H9 (cell line): ENCODE measurements around the gene METTL16. TPM values are rescaled to one million over a fixed set of nuclear protein-coding genes. Genes with fewer than 3 reads are reported as not detected.
A peak's percentile ranks its signal among the peaks of the same experiment; 100 is the strongest.

Experiments used
- DNase-seq: peaks from one replicate; pipeline ENCODE4 v3.0.0-alpha.2; 2017
- H2AFZ ChIP-seq: one replicate; pipeline ENCODE4 v1.6.1; 2013; ENCODE audit warnings: mild to moderate bottlenecking, low read length, control low read depth, moderate library complexity
- H2AK5ac ChIP-seq: 2 replicates; pipeline ENCODE4 v1.6.1; 2013; ENCODE audit warnings: low read length, control low read depth, mixed read lengths; ENCODE audit not compliant: insufficient read length
- H2BK120ac ChIP-seq: one replicate; pipeline ENCODE4 v1.6.1; 2013; ENCODE audit warnings: low read depth, mild to moderate bottlenecking, low read length, control low read depth, inconsistent platforms; ENCODE audit not compliant: poor library complexity, severe bottlenecking
- H2BK12ac ChIP-seq: 2 replicates; pipeline ENCODE4 v1.6.1; 2013; ENCODE audit warnings: low read length, control low read depth, mixed read lengths, low read depth; ENCODE audit not compliant: insufficient read length
- H2BK15ac ChIP-seq: 2 replicates; pipeline ENCODE4 v1.6.1; 2013; ENCODE audit warnings: low read depth, low read length, control low read depth
- H2BK20ac ChIP-seq: one replicate; pipeline ENCODE4 v1.6.1; 2013; ENCODE audit warnings: low read depth, mild to moderate bottlenecking, low read length, control low read depth, inconsistent platforms; ENCODE audit not compliant: poor library complexity, severe bottlenecking
- H2BK5ac ChIP-seq: 2 replicates; pipeline ENCODE4 v1.6.1; 2013; ENCODE audit warnings: low read length, control low read depth, mixed read lengths; ENCODE audit not compliant: insufficient read length
- H3K14ac ChIP-seq: 2 replicates; pipeline ENCODE4 v1.6.1; 2013; ENCODE audit warnings: low read length, control low read depth; ENCODE audit not compliant: insufficient read depth
- H3K18ac ChIP-seq: 2 replicates; pipeline ENCODE4 v1.6.1; 2013; ENCODE audit warnings: low read depth, mild to moderate bottlenecking, mixed read lengths, low read length, control low read depth; ENCODE audit not compliant: insufficient read length
- H3K23ac ChIP-seq: 2 replicates; pipeline ENCODE4 v1.6.1; 2013; ENCODE audit warnings: low read length, control low read depth, mixed read lengths, low read depth; ENCODE audit not compliant: insufficient read length
- H3K23me2 ChIP-seq: 2 replicates; pipeline ENCODE4 v1.6.1; 2013; ENCODE audit warnings: low read depth, mild to moderate bottlenecking, mixed read lengths, low read length, control low read depth; ENCODE audit not compliant: insufficient read length, poor library complexity, severe bottlenecking
- H3K27ac ChIP-seq: 2 replicates; pipeline ENCODE4 v1.5.1; 2013; ENCODE audit warnings: low read length, control low read depth, mixed read lengths, low read depth; ENCODE audit not compliant: insufficient read length
- H3K27me3 ChIP-seq: 2 replicates; pipeline ENCODE4 v1.6.1; 2013; ENCODE audit warnings: low read length, control low read depth, inconsistent platforms; ENCODE audit not compliant: insufficient read depth
- H3K4ac ChIP-seq: 2 replicates; pipeline ENCODE4 v1.6.1; 2013; ENCODE audit warnings: low read depth, mild to moderate bottlenecking, control low read depth, inconsistent platforms, low read length, moderate library complexity
- H3K4me1 ChIP-seq: 2 replicates; pipeline ENCODE4 v1.6.1; 2013; ENCODE audit warnings: low read length, control low read depth, inconsistent platforms; ENCODE audit not compliant: insufficient read depth
- H3K4me2 ChIP-seq: 2 replicates; pipeline ENCODE4 v1.6.1; 2013; ENCODE audit warnings: low read length, control low read depth, mixed read lengths; ENCODE audit not compliant: insufficient read length, insufficient read depth
- H3K56ac ChIP-seq: 2 replicates; pipeline ENCODE4 v1.6.1; 2013; ENCODE audit warnings: low read depth, mild to moderate bottlenecking, mixed read lengths, low read length, control low read depth; ENCODE audit not compliant: insufficient read length
- H3K79me1 ChIP-seq: 2 replicates; pipeline ENCODE4 v1.6.1; 2013; ENCODE audit warnings: low read depth, mild to moderate bottlenecking, moderate library complexity, low read length, control low read depth, inconsistent platforms; ENCODE audit not compliant: insufficient read depth, poor library complexity, severe bottlenecking
- H3K79me2 ChIP-seq: 2 replicates; pipeline ENCODE4 v1.6.1; 2013; ENCODE audit warnings: low read length, control low read depth, inconsistent platforms; ENCODE audit not compliant: insufficient read depth
- H3K9ac ChIP-seq: 2 replicates; pipeline ENCODE4 v1.6.1; 2013; ENCODE audit warnings: low read length, control low read depth, mixed read lengths; ENCODE audit not compliant: insufficient read length; ENCODE audit errors: extremely low read depth
- H3K9me3 ChIP-seq: one replicate; pipeline ENCODE4 v1.6.1; 2013; ENCODE audit warnings: low read depth, low read length, inconsistent platforms; ENCODE audit not compliant: control insufficient read depth
- H3T11ph ChIP-seq: one replicate; pipeline ENCODE4 v1.6.1; 2013; ENCODE audit warnings: mild to moderate bottlenecking, low read length, control low read depth, inconsistent platforms
- H4K20me1 ChIP-seq: one replicate; pipeline ENCODE4 v1.6.1; 2013; ENCODE audit not compliant: control insufficient read depth, insufficient read length, insufficient read depth
- H4K5ac ChIP-seq: 2 replicates; pipeline ENCODE4 v1.6.1; 2013; ENCODE audit warnings: low read depth, mild to moderate bottlenecking, mixed read lengths, low read length, control low read depth; ENCODE audit not compliant: insufficient read length
- H4K8ac ChIP-seq: replicated peaks from 2 replicates; pipeline ENCODE4 v1.6.1; 2013; ENCODE audit warnings: low read length, control low read depth, mixed read lengths, low read depth; ENCODE audit not compliant: insufficient read length
- H4K91ac ChIP-seq: 2 replicates; pipeline ENCODE4 v1.6.1; 2013; ENCODE audit warnings: low read depth, mild to moderate bottlenecking, moderate library complexity, mixed read lengths, low read length, control low read depth; ENCODE audit not compliant: insufficient read length
- H3K27ac Mint-ChIP-seq, 3 experiments: 2 replicates in 2 of 3; 3 replicates in 1 of 3; pipeline ENCODE4 v1.8.0; 2020 to 2021; ENCODE audit warnings: mixed read lengths in 3 of 3, mild to moderate bottlenecking in 1 of 3, moderate library complexity in 1 of 3
- H3K27me3 Mint-ChIP-seq: 2 replicates; pipeline ENCODE4 v1.8.0; 2021; ENCODE audit warnings: low read depth, mild to moderate bottlenecking, moderate library complexity, mixed read lengths
- H3K36me3 Mint-ChIP-seq, 3 experiments: 2 replicates in 2 of 3; 3 replicates in 1 of 3; pipeline ENCODE4 v1.8.0; 2020 to 2021; ENCODE audit warnings: low read depth in 3 of 3, mixed read lengths in 3 of 3; ENCODE audit not compliant: insufficient read depth in 1 of 3
- H3K4me1 Mint-ChIP-seq, 2 experiments: 2 replicates each; pipeline ENCODE4 v1.8.0; 2020; ENCODE audit warnings: mixed read lengths in 2 of 2
- H3K4me3 Mint-ChIP-seq, 2 experiments: 2 replicates in 1 of 2; 3 replicates in 1 of 2; pipeline ENCODE4 v1.8.0; 2020 to 2021; ENCODE audit warnings: mild to moderate bottlenecking in 2 of 2, mixed read lengths in 2 of 2, moderate library complexity in 1 of 2
- H3K9me3 Mint-ChIP-seq, 2 experiments: 2 replicates in 1 of 2; 3 replicates in 1 of 2; pipeline ENCODE4 v1.8.0; 2020; ENCODE audit warnings: mild to moderate bottlenecking in 2 of 2, mixed read lengths in 2 of 2, moderate library complexity in 1 of 2
- WGBS: extraction: QIAGEN DNeasy Blood & Tissue Kit; methylation state at CpG from one replicate; pipeline ENCODE4 v1.1.7; 2013; ENCODE audit warnings: missing lambda C conversion rate, low lambda C conversion rate, mixed read lengths; ENCODE audit not compliant: insufficient read length; ENCODE audit errors: extremely low coverage; 5-methylcytosine and 5-hydroxymethylcytosine counted together
- total RNA-seq: library from RNA; stranded (reverse); gene quantifications from 2 replicates; pipeline ENCODE4 v1.2.1, GENCODE V29; 2021
- TF ChIP-seq, protein P1 (sequence below): fragments of 200-600 bp; sonication (generic); conservative IDR thresholded peaks from 3 replicates; pipeline ENCODE4 v1.8.0; 2021; ENCODE audit warnings: antibody characterized with exemption, mild to moderate bottlenecking

Gene METTL16
- total RNA-seq, 1 experiment from 2014 or later, result 55.4 TPM

DNA sequence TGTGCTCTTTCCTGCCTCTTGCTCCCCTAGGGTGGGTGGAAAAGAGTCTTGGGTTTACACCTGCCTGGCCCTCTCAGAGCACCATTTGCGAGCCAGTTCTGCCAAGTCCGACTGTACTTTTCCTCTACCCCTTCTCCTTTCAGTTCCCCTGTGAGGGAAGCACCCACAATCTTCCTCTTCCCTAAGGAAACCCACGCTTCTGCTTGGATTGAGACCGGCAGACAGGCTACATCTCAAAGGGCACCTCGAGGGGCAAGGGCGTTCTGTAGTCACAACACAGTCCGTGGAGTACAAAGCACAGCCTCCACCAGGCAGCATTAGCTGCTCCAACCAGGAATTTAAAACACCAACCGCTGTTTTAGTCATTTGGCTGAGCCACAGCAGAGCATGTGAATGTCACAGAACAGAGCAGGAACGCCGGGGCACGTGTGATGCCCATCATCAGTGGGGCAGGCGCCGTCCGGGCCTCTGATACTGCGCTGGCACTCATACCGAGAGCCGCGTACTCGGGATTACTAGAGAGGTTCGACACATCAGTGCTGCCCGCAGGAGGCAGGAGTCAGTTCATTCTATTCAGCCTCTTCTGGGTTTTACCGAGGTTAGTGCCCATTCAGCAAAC, 97.1 kb downstream of the METTL16 start:
- no peaks in the 10 kb centered on the region for H3K4me1 ChIP-seq
- Mint-ChIP-seq H3K27ac (peak overlapping the region in 1 of 3 experiments; percentile 53; a peak in 2 of 7 replicates), H3K27me3 (no peaks in the 10 kb centered on the region), H3K4me3 (no peak overlapping the region), H3K9me3 (no peaks in the 10 kb centered on the region), H3K4me1 (peaks cover 6 to 9% of the 10 kb centered on the region in 2 experiments), H3K36me3 (peaks cover 23 to 52% (median 43%) of the 10 kb centered on the region in 3 experiments)
- no peaks in the 10 kb centered on the region for H3K79me1 ChIP-seq
- H3K23me2 ChIP-seq, result no peaks in the 10 kb centered on the region
- H3K27me3 ChIP-seq, result no peaks in the 10 kb centered on the region
- no peak overlapping the region for H2BK5ac ChIP-seq
- H3K56ac ChIP-seq, result no peak overlapping the region
- H2BK20ac ChIP-seq, result no peak overlapping the region
- no peak overlapping the region for H3K23ac ChIP-seq
- H3K18ac ChIP-seq, result no peak overlapping the region
- H2BK12ac ChIP-seq, result no peak overlapping the region
- no peak overlapping the region for H2BK120ac ChIP-seq
- no peak overlapping the region for H3K4me2 ChIP-seq
- H2AFZ ChIP-seq, result no peak overlapping the region
- no peak overlapping the region for H4K8ac ChIP-seq
- no peak for DNase-seq
- no peaks in the 10 kb centered on the region for H3K9me3 ChIP-seq
- TF ChIP-seq, protein P1, sequence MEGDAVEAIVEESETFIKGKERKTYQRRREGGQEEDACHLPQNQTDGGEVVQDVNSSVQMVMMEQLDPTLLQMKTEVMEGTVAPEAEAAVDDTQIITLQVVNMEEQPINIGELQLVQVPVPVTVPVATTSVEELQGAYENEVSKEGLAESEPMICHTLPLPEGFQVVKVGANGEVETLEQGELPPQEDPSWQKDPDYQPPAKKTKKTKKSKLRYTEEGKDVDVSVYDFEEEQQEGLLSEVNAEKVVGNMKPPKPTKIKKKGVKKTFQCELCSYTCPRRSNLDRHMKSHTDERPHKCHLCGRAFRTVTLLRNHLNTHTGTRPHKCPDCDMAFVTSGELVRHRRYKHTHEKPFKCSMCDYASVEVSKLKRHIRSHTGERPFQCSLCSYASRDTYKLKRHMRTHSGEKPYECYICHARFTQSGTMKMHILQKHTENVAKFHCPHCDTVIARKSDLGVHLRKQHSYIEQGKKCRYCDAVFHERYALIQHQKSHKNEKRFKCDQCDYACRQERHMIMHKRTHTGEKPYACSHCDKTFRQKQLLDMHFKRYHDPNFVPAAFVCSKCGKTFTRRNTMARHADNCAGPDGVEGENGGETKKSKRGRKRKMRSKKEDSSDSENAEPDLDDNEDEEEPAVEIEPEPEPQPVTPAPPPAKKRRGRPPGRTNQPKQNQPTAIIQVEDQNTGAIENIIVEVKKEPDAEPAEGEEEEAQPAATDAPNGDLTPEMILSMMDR, result no peak
- H3T11ph ChIP-seq, result no peak overlapping the region
- H4K5ac ChIP-seq, result no peak overlapping the region
- no peaks in the 10 kb centered on the region for H4K20me1 ChIP-seq
- no peak overlapping the region for H2AK5ac ChIP-seq
- H3K9ac ChIP-seq, result no peak overlapping the region
- H3K14ac ChIP-seq, result no peak overlapping the region
- no CpG with 5 or more reads among the region's 22 CpGs for WGBS
- H3K27ac ChIP-seq, result no peak overlapping the region
- no peaks in the 10 kb centered on the region for H3K79me2 ChIP-seq
- no peak overlapping the region for H3K4ac ChIP-seq
- no peak overlapping the region for H2BK15ac ChIP-seq
- no peak overlapping the region for H4K91ac ChIP-seq
